H1 (cell line): Measurements from ENCODE around the gene DTX3.

Experiments
- CTCF ChIP-seq, 3 experiments: IDR thresholded peaks; 1 replicate in 2 of 3; 2 replicates in 1 of 3; pipeline versions ENCODE4 v1.5.1 to v1.6.1; 2011; ENCODE audit warnings: low read length in 3 of 3, mild to moderate bottlenecking in 3 of 3, inconsistent platforms in 2 of 3, low read depth in 1 of 3, moderate library complexity in 1 of 3; ENCODE audit not compliant: insufficient read depth in 1 of 3; ENCODE audit errors: control extremely low read depth in 1 of 3
- GABPA ChIP-seq: IDR thresholded peaks from 2 replicates; pipeline ENCODE4 v1.6.1; 2011; ENCODE audit warnings: mild to moderate bottlenecking, low read length, moderate library complexity, borderline replicate concordance; ENCODE audit not compliant: insufficient read depth
- RXRA ChIP-seq: IDR thresholded peaks from 2 replicates; pipeline ENCODE4 v1.6.1; 2011; ENCODE audit warnings: low read depth, mild to moderate bottlenecking, low read length, moderate library complexity; ENCODE audit not compliant: insufficient read depth
- ZNF274 ChIP-seq: IDR thresholded peaks from 2 replicates; pipeline ENCODE4 v1.7.0; 2012; ENCODE audit warnings: low read length, borderline replicate concordance; ENCODE audit errors: extremely low read depth

GRCh38 chr12:57584050-57584449, 20.6 kb upstream of the DTX3 start:
- TF ChIP-seq CTCF (IDR thresholded peaks at IDR 0.05; ENCODE audit: control extremely low read depth in 1 of 3, insufficient read depth in 1 of 3, low read depth in 1 of 3, low read length in 3 of 3) (no peak), GABPA (no peak), RXRA (no peak), ZNF274 (no peak)
